Breast epithelium (tissue), 3 donors: ENCODE results near the gene ALDH1A2.

Source experiments
- CTCF ChIP-seq, 3 donors: fragments of 450-650 bp; IDR thresholded peaks; one replicate each; pipeline ENCODE4 v1.5.1; 2016 to 2017; ENCODE audit warnings: antibody characterized with exemption in 3 of 3, mild to moderate bottlenecking in 3 of 3, moderate library complexity in 3 of 3
- POLR2AphosphoS5 ChIP-seq, 3 donors: sonication (generic); formaldehyde crosslinking; IDR thresholded peaks; one replicate each; pipeline ENCODE4 v1.6.1; 2017; ENCODE audit warnings: antibody characterized with exemption in 3 of 3

- no peak for TF ChIP-seq POLR2AphosphoS5 (IDR thresholded peaks at IDR 0.05)
- no peak for TF ChIP-seq CTCF (IDR thresholded peaks at IDR 0.05)
These were observed 49.9 kb downstream of the ALDH1A2 start for GRCh38 chr15:58015565-58015964.
